Measurements from ENCODE around the gene FIS1.

The FIS1 gene

DNA sequence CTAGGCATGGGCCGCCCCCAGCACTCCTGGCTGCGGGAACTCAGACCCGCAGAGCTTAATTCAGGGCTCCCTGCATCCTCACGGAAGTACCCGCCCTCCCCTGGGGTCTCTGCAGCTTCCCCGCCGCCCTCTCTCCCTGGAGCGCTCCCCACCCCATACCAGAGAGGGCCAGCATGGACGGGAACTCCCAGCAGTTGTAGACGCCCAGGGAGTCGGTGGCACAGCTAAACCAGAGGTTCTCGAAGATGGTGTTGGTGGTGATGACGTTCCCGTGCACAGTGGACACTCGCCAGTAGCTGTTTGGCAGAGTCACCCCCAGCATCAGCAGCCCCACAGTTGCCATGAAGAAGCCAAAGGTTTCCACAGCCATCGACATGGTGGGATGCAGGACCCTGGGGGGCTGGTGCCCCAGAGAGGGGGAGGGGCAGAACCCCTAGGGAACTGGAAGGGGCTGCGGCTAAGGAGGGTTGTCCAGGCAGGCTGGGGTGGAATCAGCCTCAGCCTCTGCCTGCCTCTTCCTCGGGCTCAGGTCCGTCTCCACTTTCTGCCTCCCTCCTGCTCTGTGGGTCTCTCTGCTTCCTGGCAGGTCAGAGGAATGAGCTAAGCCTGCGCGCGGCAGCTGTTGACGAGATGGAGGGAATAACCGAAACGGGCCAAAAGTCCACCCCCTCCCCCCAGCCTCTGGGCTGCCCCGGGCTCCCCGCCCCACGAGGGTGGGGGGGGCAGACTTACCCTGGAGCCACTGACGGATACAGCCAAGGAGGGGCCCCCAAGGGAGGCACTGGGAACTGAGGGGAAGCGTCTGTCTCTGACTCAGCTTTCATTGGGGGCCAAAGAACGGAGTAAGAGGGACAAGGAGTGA, 7.4 kb downstream of the FIS1 start, which contains the start of gene CLDN15:
Gene CLDN15, minus strand, starts transcription at position 597 of the 862 bp plus-strand sequence. Its CDS starts 221 bp downstream, at position 376.
- Histone ChIP-seq H3K27ac (ENCODE audit: low read depth, low read length) (no peak within 1 kb of the TSS), H3K27me3 (ENCODE audit: control insufficient read depth, low read length) (no peaks in the 10 kb centered on the region), H3K4me3 (ENCODE audit: low read length) (no peak within 1 kb of the TSS), H3K4me2 (ENCODE audit: low read length) (no peak within 1 kb of the TSS), H3K9me3 (ENCODE audit: control insufficient read depth, insufficient read depth, low read length) (no peaks in the 10 kb centered on the region), H3F3A (ENCODE audit: control insufficient read depth, insufficient read depth) (no peaks in the 10 kb centered on the region), H4K20me1 (ENCODE audit: control insufficient read depth, insufficient read depth, low read depth, low read length) (0 out of 2 replicates have a peak, but pooled peaks cover 4% of the 10 kb centered on the region), H3K79me2 (ENCODE audit: control insufficient read depth, low read length) (peaks cover 14% of the 10 kb centered on the region), H3K4me1 (ENCODE audit: control insufficient read depth, low read length) (no peaks in the 10 kb centered on the region), H3K36me3 (ENCODE audit: control insufficient read depth, low read length) (peaks cover 51% of the 10 kb centered on the region), H3K9me2 (replicated peaks; ENCODE audit: control insufficient read depth, low read length) (no peaks in the 10 kb centered on the region)
- TF ChIP-seq EZH2phosphoT487 (IDR thresholded peaks at IDR 0.05; ENCODE audit: borderline replicate concordance, low read length), result no peak
- TF ChIP-seq, protein P1, sequence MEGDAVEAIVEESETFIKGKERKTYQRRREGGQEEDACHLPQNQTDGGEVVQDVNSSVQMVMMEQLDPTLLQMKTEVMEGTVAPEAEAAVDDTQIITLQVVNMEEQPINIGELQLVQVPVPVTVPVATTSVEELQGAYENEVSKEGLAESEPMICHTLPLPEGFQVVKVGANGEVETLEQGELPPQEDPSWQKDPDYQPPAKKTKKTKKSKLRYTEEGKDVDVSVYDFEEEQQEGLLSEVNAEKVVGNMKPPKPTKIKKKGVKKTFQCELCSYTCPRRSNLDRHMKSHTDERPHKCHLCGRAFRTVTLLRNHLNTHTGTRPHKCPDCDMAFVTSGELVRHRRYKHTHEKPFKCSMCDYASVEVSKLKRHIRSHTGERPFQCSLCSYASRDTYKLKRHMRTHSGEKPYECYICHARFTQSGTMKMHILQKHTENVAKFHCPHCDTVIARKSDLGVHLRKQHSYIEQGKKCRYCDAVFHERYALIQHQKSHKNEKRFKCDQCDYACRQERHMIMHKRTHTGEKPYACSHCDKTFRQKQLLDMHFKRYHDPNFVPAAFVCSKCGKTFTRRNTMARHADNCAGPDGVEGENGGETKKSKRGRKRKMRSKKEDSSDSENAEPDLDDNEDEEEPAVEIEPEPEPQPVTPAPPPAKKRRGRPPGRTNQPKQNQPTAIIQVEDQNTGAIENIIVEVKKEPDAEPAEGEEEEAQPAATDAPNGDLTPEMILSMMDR (IDR thresholded peaks at IDR 0.05; ENCODE audit: low read depth, low read length, poor library complexity, severe bottlenecking), result no peak

DNA sequence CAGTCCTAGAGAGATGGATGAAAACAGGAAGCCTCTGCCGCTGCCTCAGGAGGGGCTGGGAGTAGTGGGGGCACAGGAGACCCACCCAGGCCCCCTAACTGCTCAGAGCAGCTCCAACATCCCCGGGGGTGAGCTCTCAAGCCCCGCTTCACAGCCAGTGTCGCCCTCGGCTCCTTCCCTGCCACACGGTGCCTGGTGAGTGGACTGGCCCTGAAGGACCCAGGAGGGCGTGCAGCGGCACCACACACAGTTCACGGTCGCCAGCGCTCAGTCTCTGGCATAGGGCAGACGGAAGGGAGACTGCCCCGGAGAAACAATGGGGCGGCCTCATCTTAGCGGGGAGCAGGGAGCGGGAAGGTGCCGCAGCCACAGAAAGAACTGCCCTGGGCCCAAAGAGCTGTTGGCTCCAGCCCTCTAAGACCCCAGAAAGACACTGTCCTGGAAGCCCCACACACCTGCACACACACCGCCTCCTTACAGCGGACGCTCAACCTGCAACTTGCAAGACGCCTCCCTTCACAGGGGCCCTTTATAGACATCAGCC, 8.5 kb downstream of the FIS1 start:
- Histone ChIP-seq H3K4me1 (ENCODE audit: control insufficient read depth, low read length) (no peaks in the 10 kb centered on the region), H3K9me2 (replicated peaks; ENCODE audit: control insufficient read depth, low read length) (no peaks in the 10 kb centered on the region), H3F3A (ENCODE audit: control insufficient read depth, insufficient read depth) (no peaks in the 10 kb centered on the region), H3K36me3 (ENCODE audit: control insufficient read depth, low read length) (peaks cover 45% of the 10 kb centered on the region), H3K27ac (ENCODE audit: low read depth, low read length) (no peak overlapping the region), H3K4me2 (ENCODE audit: low read length) (no peak overlapping the region), H3K79me2 (ENCODE audit: control insufficient read depth, low read length) (peaks cover 6% of the 10 kb centered on the region; the same call in 1 of the 2 replicates), H4K20me1 (ENCODE audit: control insufficient read depth, insufficient read depth, low read depth, low read length) (0 out of 2 replicates have a peak, but pooled peaks cover 4% of the 10 kb centered on the region), H3K4me3 (ENCODE audit: low read length) (no peak overlapping the region), H3K27me3 (ENCODE audit: control insufficient read depth, low read length) (no peaks in the 10 kb centered on the region), H3K9me3 (ENCODE audit: control insufficient read depth, insufficient read depth, low read length) (no peaks in the 10 kb centered on the region)
- TF ChIP-seq, protein P1 (IDR thresholded peaks at IDR 0.05; ENCODE audit: low read depth, low read length, poor library complexity, severe bottlenecking), result no peak
- TF ChIP-seq EZH2phosphoT487 (IDR thresholded peaks at IDR 0.05; ENCODE audit: borderline replicate concordance, low read length), result no peak

DNA sequence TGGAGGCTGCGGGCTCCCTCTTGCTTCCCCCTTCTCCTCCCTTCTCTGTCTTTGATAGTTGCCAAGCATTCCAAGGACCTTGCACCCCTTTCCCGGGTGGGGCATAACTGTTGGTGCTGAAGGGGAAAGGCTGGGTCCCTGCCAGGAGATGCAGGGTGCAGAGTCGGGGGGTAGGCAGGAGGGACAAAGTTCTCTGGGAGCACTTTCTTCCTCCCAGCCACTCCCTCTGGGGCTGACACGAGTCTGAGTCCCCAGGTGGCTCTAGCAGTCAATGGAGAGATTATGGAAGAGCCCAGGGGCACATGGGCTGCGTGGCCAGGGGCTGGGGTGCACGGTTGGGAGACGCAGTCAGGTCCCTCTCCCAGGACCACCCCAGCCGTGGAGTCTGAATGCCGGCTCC, 9.4 kb downstream of the FIS1 start:
- Histone ChIP-seq H3K9me3 (ENCODE audit: control insufficient read depth, insufficient read depth, low read length) (no peaks in the 10 kb centered on the region), H3K27ac (ENCODE audit: low read depth, low read length) (no peak overlapping the region), H3K36me3 (ENCODE audit: control insufficient read depth, low read length) (peaks cover 40% of the 10 kb centered on the region), H3K27me3 (ENCODE audit: control insufficient read depth, low read length) (no peaks in the 10 kb centered on the region), H3K4me1 (ENCODE audit: control insufficient read depth, low read length) (no peaks in the 10 kb centered on the region), H3K4me3 (ENCODE audit: low read length) (no peak overlapping the region), H4K20me1 (ENCODE audit: control insufficient read depth, insufficient read depth, low read depth, low read length) (0 out of 2 replicates have a peak, but pooled peaks cover 4% of the 10 kb centered on the region), H3K4me2 (ENCODE audit: low read length) (no peak overlapping the region), H3K79me2 (ENCODE audit: control insufficient read depth, low read length) (peaks cover under 1% of the 10 kb centered on the region; the same call in 1 of the 2 replicates), H3K9me2 (replicated peaks; ENCODE audit: control insufficient read depth, low read length) (no peaks in the 10 kb centered on the region), H3F3A (ENCODE audit: control insufficient read depth, insufficient read depth) (no peaks in the 10 kb centered on the region)
- TF ChIP-seq, protein P1 (IDR thresholded peaks at IDR 0.05; ENCODE audit: low read depth, low read length, poor library complexity, severe bottlenecking), result no peak
- TF ChIP-seq EZH2phosphoT487 (IDR thresholded peaks at IDR 0.05; ENCODE audit: borderline replicate concordance, low read length), result no peak
